NCI-H1105 treated with DMSO at 0.1 percent for 48 hours (cell line): Measurements from ENCODE around the gene KRT16.
"Not testable (repeated sequence)": the region's sequence is repeated elsewhere in the genome, so short reads cannot be mapped to it uniquely, and the experiment has no call there.

Experiments
- DNase-seq: peaks from one replicate; lab custom pipeline; 2025; lab: John Stamatoyannopoulos, UW

The KRT16 gene

DNA sequence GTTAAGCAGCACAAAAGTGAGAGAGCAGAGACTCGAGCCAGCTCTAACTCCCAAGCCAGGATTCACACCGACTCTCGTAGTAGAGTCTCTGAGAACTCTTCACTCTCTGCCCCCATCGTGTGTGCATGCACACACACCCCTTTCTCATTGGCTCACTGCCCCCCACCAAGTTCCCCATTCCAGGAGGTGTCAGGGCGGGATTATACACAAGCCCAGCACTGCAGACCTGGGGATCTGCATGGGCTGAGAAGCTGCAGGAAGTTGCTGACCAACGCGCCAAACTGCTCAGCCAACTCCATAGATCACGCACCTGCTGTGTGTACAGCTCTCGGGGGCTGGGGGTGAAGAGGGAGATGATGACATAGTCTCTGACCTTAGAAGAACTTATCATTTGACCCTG is 2.2 kb upstream of the KRT16 start:
- DNase-seq = not testable (repeated sequence)

DNA sequence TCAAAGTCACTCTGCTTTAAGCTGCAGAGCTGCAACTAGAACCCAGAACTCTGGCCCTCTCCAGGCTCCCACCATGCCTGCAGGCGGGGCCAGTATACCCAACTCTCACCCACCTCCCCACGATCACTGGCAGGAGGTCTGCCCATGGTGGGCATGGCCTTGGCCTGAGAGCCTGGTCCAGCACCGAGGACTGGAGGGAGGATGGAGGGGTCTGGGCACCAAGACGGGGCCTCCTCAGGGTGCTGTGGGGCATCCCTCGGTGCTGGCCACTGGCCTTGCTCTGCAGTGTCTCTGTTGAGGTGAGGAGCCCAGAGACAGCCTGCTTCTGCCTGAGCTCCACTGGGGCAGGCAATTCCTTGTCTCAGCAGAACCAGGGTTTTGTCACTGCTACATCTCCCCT is 1.5 kb upstream of the KRT16 start:
- no peak for DNase-seq

DNA sequence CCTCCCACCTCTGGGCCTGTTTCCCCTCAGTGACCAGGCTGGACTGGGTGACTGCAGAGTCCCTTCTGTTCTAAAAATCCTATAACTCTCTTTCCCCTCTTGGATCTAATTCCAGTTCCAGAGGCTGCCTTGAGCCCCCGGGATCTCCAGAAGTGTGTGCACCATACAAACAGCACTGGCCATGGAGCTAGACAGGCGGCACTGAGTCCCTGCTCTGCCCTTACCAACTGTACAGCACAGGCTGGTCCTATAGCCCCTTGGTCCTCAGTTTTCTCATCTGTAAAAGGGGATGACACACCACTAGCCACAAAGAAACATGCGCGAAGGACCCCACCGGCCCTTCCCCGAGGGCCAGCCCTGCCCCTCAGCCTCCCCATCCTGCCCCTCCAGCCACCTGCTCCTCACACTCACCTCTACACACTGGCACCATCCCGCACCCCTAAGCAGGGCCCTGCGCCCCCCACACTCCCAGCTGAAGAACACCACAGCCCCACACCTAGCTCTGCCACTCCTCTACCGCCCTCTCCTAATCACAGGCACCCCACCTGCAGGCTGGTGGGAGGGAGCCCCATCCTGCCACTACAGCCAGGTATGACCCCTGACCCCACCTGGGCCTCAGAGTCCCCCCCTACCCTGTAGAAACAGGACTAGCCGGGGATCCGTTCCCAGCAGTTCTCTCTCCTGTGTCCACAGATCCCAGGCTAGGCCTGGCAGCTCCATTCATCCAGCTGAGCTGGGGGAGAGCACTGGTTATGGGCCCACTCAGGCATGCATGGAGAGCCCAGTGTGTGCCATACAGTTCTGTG is 913 bp upstream of the KRT16 start:
- DNase-seq = no peak

DNA sequence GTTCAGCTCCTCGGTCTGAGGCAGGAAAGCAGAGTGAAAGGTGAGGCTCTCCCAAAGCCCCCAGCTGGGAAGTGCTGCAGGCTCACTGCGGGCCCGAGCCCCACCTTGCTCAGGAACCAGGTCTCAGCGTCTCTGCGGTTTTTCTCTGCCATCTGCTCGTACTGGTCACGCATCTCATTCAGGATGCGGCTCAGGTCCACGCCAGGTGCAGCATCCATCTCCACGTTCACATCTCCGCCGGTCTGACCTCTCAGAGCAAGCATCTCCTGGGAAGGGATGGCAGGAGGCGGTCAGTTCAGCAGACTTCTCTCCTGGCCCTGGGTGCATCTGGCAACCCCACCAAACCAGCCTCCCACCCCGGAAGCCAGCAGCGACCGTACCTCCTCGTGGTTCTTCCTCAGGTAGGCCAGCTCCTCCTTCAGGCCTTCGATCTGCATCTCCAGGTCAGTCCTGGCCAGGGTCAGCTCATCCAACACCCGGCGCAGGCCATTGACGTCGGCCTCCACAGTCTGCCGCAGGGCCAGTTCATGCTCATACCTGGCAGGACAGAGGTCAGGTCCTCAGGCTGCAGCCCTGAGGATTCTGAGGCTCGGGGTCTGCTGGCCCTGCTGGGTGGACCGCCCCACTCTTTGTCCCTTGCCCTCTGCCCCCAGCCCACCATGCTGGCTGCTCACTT is 1.5 kb downstream of the KRT16 start:
- no peak for DNase-seq

DNA sequence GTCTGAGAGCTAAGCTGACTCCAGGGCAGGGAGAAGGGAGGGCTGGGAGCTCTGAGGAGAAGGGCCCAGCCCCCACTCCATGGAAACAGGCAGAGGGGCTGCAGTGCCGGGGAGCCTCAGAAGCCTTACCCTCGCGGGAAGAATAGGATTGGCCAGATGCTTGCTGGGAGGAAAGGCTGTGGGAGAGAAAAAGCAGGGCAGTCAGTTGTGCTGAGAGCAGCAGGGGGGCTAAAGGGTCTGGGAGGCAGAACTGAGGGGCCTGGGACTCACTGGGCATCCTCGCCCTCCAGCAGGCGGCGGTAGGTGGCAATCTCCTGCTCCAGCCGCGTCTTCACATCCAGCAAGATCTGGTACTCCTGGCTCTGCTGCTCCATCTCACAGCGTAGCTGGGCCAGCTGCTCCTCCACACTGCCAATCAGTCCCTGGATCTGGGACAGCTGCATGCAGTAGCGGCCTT is 2.5 kb downstream of the KRT16 start:
- not testable (repeated sequence) for DNase-seq

DNA sequence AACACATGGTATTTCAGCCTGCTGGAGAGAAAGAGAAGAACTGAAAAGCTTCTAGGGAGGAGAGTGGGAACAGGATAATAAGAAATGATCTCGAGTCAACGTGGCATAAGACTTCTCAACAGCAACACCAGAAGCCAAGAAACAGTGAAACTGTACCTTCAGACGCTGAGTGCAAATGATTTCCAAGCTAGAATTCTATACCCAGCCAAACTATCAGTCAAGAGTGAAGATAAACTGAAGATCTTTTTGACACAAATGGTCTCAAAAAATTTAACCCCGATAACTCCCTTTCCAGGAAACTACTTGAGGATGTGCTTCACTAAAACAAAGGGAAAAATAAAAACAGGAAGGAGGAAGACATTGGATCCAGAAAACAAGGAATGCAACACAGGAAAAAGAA is 5.6 kb downstream of the KRT16 start:
- not testable (repeated sequence) for DNase-seq

DNA sequence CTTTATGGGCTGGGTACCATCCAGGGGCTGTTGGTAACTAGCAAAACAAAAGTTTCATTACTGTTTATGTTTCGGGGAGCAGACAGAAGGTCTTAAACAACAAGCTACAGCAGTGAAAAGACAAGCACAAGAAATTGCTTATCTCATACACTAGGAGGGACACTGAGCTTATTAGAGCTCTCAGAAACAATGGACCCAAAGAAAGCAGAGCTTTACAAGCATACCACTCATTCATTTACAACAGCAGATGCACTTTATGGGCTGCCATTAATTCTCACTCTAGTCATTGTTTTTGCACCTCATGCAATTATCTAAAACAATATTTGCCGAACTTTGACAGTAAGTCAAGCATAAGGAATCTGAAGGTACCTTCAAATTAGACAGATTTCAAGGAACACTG is 10.0 kb downstream of the KRT16 start:
- no peak for DNase-seq

DNA sequence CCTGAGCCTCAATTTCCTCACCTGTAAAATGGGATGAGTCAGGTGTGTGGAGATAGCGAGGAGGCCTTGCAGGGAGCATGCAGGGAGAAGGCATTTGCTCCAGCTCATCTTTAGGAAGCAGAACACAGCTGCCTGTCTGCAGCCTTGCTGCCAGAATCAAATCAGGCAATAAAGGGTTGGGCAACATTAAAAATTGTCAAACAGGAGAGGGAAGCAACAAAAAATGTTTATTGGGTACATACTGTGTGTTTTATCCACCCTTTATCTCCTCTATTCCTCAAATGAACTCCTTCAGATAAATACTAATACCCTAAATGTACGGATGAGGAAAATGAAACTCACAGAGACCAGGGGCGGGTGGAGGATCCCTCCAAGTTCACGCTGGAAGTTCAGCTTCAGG is 12.2 kb downstream of the KRT16 start:
- DNase-seq = no peak

DNA sequence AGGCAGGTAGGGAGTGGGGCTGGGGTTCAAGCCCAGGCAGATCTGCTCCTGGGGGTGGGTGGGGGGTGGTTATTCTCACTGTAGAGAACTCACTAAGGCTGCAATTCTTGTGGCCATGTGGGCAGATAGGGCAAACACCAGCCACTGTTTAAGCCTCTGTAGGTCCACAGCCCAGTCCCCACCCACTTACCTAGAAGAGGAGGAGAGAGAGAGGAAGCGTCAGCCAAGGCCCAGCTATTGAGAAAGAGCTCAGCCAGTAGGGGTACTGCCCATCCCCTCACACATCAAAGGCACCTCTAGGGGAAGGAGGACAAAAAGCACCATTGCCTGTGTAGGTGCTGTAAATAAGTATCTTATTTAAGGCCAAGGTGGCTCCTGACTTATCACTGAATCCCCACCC is 12.9 kb downstream of the KRT16 start:
- no peak for DNase-seq

DNA sequence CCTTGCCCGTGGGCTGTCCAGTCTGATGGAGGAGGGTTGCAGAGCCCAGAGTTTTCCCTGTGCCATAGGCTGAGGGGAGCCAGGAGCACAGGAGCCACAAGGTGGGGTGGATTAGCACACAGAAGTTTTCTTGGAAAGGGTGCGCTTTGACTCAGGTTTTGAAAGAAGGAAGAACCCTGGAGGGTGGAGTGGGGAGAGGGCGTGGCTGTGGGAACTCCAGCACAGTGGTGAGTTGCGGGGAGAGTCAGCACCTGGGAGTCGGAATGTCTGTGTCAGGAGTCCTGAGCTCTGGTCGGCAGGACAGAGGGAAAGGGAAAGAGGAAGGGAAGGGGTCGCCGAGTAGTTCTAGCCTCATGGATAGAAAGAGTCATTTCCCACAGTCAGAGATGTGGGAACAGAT is 17.0 kb downstream of the KRT16 start:
- DNase-seq = no peak

DNA sequence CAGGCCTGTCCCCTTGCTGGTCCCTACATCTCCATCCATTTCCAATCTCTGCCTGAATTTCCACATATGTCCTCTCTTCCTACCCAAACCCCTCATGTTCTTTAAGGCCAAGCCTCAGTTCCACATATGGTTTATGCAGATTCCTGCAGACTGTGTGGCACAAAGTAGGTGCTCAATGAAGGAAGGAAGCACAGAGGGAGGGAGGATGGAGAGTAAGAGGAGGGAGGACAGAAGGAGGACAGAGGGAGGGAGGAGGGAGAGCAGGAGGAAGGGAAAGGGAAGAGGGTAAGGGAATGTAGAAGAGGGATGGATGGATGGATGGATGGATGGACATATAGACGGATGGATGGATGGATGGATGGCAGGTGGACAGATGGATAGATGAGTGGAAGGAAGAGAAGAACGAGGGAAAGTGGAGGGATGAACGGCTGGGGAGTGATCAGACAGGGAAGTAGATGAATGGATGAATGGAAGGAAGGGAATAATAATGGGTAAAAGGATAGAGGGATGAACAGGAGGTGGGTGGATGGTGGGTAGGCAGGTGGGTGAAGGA is 18.1 kb downstream of the KRT16 start:
- no peak for DNase-seq

DNA sequence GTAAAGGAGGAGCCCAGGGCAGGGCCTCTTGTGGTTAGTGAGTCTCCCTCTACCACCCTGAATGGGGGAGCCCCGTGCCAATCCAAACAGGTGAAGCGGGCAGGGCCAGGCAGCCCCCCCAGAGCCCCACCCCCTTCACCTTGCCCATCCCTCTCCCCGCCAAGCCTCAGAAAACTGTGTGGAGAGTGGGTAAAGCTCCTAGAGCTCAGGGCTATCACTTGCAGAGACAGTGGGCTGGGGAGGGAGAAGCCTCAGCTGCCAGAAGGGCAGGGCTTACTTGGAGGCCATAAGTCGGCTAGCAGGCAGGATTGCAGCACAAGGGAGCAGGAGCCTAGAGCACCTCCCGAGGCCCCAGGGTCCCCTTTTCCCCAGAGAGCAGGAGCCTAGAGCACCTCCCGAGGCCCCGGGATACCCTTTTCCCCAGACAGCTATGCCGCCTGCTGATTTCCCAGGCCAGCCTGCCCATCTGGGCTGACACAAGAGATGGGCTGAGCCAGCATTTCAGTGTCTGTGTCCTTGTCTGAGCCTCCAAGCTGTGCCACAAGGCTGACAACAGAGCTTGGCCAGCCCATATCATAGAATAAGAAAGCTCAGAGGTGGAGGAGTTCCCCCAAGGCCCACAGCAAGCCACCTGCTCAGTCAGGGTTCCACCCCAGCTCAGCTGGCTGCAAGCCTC is 19.1 kb downstream of the KRT16 start:
- DNase-seq = no peak

DNA sequence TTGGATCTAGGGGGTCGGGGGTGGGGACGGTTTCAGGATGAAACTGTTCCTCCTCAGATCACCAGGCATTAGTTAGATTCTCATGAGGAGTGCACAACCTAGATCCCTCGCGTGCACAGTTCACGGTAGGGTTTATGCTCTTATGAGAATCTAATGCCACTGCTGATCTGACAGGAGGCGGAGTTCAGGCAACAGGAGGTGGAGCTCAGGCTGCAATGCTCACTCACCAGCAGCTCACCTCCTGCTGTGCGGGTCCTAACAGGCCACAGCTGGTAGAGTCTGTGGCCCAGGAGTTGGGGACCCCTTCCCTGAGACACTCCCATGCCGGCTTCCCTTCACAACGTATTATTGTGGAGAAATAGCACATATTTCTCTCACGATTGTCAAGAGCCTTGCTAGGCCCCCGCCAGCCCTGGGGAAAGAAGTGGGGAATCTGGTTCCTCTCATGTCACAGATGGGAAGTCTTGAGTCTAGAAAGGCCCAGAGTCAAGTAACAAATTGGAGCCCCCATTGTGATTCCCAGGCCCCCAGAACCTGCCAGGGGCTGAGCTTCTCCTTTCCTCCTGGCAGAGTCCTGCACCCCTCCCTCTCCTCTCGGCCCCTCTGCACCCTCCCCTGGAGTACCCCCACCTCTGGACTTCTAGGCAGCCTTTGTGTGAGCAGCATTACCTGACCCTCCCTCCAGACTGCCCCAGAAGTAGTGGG is 19.8 kb downstream of the KRT16 start:
- DNase-seq = no peak

DNA sequence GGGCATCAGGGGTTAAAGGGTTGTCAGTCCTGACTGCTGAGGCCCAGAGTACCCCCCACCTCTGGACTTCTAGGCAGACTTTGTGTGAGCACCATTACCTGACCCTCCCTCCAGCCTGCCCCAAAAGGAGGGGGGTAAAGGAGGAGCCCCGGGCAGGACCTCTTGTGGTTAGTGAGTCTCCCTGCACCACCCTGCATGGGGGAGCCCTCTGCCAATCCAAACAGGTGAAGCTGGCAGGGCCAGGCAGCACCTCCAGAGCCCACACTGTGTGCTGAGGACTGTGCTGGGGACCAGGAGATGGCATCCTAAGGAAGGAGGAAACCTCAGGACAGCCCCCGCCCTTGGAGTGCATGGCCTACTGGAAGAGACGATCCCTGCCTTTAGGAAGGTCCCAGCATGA is 23.3 kb downstream of the KRT16 start:
- DNase-seq = no peak

DNA sequence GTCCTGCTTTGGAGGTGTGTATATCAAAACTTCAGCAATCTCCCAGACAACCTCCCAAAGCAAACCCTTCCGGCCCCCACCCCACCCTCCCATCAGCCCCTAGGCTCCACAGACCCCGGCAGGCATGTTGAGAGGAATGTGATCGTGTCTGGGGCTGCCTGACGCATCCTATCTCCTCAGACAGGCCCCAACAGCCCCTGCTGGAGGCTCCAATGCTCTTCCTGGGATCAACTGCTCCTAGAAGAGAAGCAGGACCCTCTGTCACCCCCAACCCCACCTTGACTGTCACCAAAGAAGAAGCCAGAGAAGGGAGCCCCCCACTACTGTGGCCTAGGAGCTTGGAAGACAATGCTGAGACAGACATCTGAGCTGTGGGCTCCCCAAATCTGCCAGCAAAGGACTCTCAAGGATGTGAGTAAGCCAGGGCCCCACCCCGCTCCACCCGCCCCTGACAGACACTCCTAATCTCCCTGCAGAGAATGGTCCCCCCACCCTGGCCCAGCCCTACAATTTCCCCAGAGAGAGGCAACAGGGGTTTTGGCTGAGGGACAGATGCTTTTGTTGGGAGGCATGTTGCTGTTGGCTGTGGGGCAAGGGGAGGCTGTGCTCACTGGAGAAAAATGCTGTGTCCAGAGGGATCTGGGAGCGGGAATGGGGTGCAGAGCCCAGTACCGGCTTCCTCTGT is 24.3 kb downstream of the KRT16 start:
- no peak for DNase-seq

DNA sequence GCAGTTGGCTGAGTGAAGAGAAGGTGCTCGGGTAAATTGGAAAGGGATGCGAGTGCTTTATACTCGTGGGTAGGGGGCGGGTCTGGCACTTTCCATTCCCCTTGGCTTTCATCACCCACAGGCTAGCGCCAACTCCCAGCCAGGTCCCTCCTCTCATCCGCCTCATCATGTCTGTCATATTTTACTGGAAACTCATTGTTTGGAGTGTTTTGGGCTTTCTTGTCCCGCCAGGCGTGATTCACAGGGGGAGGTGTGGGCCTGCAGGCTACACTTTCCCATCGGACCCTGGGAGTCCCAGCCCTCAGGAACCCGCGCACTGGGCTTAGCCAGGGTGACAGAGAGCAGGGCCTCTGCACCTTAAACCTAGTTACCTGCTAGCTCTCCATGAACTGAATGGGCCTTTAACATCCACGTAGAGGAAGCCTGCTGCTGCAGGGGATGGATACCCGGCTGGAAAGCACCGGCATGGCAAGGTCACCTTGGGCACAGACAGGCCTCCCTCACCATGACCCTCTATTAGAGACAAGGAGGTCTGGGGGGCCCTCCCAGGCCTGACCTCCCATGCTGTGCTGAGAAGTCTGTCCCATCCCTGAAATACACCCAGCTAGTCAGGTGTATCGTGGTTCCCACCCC is 25.6 kb downstream of the KRT16 start, which contains the start of gene KRT14:
Gene KRT14 (minus strand): TSS at position 33 of the 633 bp plus-strand sequence. CDS start 61 bp downstream, outside the sequence.
- DNase-seq = no peak

DNA sequence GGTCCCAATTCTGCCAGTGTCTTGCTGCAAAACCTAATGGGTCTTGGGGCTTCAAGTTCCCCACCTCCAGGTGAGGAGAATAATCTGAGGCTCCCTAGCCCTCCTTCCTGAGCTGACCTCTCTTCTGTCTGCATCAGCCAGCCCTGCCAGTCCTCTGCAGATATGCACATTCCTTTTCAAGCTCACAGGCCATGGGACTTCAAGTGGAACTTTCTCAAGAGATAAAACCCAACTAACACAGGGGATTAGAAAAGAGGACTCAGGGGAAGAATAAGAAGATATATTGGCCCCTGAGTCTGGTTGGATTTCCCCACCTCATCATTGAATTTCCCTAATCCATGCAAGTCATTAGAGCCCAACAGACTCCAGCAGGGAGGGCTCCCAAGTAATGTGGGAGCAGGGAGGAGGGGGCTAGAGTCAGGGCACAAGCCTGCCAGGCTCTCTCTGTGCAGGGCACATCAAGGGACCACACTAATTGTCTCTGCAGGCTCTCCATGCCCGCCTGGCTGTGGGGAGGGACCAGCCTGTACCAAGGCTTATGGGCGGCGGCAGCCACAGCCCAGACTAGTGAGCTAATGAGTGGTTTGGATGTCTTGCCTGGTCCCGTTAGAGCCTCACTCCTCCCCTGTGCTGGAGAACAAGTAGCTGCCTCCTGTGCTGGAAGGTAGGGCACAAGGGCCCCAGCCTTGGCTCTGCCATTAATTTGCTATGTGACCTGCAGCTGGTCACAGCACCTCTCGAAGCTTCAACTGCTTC is 27.1 kb downstream of the KRT16 start:
- no peak for DNase-seq

DNA sequence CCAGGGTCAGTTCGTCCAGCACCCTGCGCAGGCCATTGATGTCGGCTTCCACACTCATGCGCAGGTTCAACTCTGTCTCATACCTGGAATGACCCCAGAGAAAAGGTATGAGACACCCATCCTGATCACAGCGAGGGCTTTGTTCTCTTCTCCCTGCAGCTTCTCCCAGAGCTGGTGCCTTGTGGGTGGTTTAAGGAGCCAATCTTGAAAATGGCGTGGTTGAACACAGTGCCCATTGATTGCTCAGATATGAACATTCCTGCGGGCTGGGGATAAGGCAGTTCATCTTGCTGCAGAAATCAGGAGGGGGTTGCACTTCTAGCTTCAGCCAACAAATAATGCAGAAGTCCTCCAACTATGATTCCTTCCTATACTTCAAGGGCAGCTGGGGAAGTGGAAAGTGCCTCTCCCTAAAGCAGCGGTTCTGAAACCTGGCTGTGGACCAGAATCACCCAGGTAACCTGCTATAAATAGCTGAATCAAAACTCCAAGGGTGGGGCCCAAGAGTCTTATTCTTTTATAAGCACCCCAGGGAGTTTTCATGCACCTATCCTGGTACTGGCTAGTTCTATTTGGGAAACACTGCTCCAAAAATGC is 28.1 kb downstream of the KRT16 start:
- not testable (repeated sequence) for DNase-seq
